Astrocyte of the spinal cord (primary cell): ENCODE data around the gene TTC7B.

Experiments used
- DNase-seq: peaks from one replicate; pipeline ENCODE4 v3.0.0; 2011; ENCODE audit warnings: low read depth, low spot score
- H3K4me3 ChIP-seq: 2 replicates; pipeline ENCODE4 v1.5.1; 2011; ENCODE audit warnings: low read depth, mild to moderate bottlenecking, low read length, moderate library complexity
- CTCF ChIP-seq: IDR thresholded peaks from 2 replicates; pipeline ENCODE4 v1.5.1; 2012; ENCODE audit warnings: low read depth, mild to moderate bottlenecking, low read length, inconsistent platforms
- in situ Hi-C: cut with HindIII; loops from 2 replicates; pipeline ENCODE4 v1.10.0; 2017; ENCODE audit warnings: low sequenced_read_pairs

The TTC7B gene

GRCh38 chr14:90778571-90779255 lies 37.5 kb downstream of the TTC7B start:
- no peak for DNase-seq
- H3K4me3 ChIP-seq = no peak overlapping the region
- in situ Hi-C loops = no loop called here
- no peak for TF ChIP-seq CTCF

GRCh38 chr14:90777830-90778485 lies 38.3 kb downstream of the TTC7B start:
- no peak overlapping the region for H3K4me3 ChIP-seq
- no peak for DNase-seq
- in situ Hi-C loops = no loop called here
- no peak for TF ChIP-seq CTCF

- no peak overlapping the region for H3K4me3 ChIP-seq
- DNase-seq = no peak
- no peak for TF ChIP-seq CTCF
- in situ Hi-C loops = no loop called here
Measured at GRCh38 chr14:90777358-90777757, 38.9 kb downstream of the TTC7B start.

- TF ChIP-seq CTCF = no peak
- no peak overlapping the region for H3K4me3 ChIP-seq
- in situ Hi-C loops = no loop called here
- no peak for DNase-seq
Measured at GRCh38 chr14:90775441-90775840, 40.8 kb downstream of the TTC7B start.

GRCh38 chr14:90774316-90774715 lies 41.9 kb downstream of the TTC7B start:
- no peak for TF ChIP-seq CTCF
- no peak overlapping the region for H3K4me3 ChIP-seq
- no peak for DNase-seq
- in situ Hi-C loops = no loop called here

GRCh38 chr14:90773705-90774104 lies 42.5 kb downstream of the TTC7B start:
- TF ChIP-seq CTCF = no peak
- no peak for DNase-seq
- H3K4me3 ChIP-seq = no peak overlapping the region
- in situ Hi-C loops = no loop called here
